Islet of Langerhans (tissue), 1 donor: ENCODE measurements around the gene FBXO22.
"Not testable (repeated sequence)": the region's sequence is repeated elsewhere in the genome, so short reads cannot be mapped to it uniquely, and the experiment has no call there.

Experiments
- FAIRE-seq: peaks from one replicate; lab custom pipeline; 2011; peaks lifted over from hg19 to GRCh38; lab: Jason Lieb, UNC

The FBXO22 gene

DNA sequence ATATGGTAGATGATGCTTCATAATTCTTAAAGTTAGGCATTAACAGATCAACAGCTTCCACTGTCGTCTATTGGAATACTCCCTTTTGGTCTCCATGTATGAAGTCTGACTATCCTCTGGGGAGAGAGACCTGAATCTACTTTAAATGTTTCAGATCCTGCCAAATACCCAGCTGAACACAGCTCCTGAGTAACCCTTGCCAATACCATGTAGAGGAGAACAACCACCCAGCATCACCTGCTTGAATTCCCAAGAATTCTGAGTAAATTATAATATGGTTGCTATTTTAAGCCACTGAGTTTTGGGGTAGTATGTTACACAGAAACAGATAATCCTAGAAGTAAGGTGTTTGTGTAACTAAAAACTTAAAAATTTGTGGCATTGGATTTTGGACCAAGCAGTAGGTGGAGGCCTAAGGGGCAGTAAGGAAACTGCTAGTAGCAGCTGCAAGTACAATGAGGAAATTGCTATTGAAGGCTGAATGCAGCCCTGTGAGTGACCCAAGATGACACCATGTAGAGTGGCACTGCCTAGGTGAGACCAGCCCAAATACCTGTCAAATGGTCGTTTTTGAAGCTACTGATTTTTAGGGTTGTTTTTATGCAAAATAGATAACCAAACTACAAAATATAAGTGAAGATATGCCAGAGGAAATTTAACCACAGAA, 77.6 kb downstream of the FBXO22 start:
- no peak for FAIRE-seq

DNA sequence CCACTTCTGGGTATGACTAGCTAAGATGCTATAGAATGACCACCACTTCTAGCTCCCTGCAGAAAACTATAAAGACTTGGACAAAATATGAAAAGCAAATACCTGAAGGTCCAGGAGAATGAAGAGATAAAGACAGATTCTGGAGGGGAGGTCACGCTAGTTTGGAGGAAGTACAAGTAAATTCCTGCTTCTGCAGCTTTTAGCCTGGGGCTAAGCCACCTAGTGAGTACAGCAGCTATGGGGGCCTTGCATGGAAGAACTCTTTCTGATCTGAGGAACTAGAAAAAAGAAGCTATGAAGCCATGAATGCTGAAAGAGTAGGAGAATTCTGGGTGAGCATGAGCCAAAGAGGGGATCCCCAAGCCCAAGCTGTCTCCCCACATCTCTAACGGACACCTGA, 78.8 kb downstream of the FBXO22 start:
- FAIRE-seq = no peak

DNA sequence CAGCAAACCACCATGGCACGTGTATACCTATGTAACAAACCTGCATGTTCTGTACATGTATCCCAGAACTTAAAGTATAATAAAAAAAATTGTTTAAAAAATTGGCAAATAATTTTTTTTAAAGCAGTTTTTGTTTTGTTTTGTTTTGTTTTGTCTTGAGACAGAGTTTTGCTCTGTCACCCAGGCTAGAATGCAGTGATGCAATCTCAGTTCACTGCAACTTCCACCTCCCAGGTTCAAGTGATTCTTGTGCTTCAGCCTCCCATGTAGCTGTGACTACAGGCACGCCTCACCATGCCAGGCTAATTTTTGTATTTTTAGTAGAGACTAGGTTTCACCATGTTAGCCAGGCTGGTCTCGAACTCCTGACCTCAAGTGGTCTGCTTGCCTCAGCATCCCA, 81.0 kb downstream of the FBXO22 start:
- not testable (repeated sequence) for FAIRE-seq

DNA sequence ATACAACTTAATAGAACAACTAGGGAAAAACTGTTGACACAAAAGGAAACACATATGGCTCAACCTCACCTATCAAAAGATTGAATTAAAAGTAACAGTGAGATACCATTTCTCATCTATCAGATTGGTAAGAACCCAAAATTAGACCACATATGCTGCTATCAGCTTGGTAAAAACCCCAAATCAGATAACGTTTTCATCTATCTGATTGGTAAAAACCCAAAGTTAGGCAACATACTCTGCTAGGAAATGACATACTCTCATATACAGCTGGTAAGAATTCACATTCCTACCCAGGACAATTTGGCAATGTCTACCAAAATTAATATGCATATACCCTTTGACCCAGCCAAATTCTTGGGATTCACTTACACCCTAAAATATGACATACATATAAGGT, 82.3 kb downstream of the FBXO22 start:
- FAIRE-seq = no peak

DNA sequence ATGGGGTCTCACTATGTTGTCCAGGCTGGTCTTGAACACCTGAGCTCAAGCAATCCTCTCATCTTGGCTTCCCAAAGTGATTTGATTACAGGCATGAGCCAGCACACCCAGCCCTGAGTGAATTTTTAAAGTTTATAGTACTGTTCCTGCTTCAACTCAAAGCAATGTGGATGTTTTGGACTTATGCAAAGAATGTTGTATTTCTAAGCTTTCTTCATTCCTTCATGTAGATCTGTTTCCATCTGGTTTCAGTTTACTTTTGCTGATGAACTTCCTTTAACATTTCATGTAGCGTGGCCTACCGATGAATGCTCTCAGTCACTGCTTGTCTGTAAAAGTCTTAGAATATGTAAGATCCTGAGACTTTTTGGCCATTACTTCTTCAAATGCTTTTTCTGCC, 85.4 kb downstream of the FBXO22 start:
- FAIRE-seq = no peak

DNA sequence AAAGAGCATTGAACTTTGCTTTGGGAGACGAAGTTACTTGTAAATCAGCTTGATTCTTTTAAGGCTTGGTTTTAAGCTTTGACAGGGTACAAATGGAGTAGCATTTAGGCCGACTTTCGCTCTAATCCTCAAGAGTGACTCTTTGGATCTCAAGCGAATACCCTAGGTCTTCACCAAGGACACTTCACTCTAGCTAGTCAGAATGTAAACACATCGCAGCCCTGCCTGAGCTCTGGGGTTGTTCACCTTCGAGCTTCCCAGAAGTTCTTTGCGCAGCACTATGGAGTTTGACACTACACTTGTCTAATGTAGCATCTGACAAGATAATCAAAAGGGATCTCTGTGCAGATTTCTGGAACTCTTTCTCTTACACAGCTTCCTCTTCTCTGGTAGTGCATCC, 86.2 kb downstream of the FBXO22 start:
- FAIRE-seq = no peak
